ENCODE results near the gene IL37.

- no peak for TF ChIP-seq RCOR1 (IDR thresholded peaks at IDR 0.05; ENCODE audit: low read depth, low read length)
- TF ChIP-seq, protein P1, sequence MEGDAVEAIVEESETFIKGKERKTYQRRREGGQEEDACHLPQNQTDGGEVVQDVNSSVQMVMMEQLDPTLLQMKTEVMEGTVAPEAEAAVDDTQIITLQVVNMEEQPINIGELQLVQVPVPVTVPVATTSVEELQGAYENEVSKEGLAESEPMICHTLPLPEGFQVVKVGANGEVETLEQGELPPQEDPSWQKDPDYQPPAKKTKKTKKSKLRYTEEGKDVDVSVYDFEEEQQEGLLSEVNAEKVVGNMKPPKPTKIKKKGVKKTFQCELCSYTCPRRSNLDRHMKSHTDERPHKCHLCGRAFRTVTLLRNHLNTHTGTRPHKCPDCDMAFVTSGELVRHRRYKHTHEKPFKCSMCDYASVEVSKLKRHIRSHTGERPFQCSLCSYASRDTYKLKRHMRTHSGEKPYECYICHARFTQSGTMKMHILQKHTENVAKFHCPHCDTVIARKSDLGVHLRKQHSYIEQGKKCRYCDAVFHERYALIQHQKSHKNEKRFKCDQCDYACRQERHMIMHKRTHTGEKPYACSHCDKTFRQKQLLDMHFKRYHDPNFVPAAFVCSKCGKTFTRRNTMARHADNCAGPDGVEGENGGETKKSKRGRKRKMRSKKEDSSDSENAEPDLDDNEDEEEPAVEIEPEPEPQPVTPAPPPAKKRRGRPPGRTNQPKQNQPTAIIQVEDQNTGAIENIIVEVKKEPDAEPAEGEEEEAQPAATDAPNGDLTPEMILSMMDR (IDR thresholded peaks at IDR 0.05), result no peak
- TF ChIP-seq, protein P2, sequence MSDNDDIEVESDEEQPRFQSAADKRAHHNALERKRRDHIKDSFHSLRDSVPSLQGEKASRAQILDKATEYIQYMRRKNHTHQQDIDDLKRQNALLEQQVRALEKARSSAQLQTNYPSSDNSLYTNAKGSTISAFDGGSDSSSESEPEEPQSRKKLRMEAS (IDR thresholded peaks at IDR 0.05), result no peak
- TF ChIP-seq, protein P3, sequence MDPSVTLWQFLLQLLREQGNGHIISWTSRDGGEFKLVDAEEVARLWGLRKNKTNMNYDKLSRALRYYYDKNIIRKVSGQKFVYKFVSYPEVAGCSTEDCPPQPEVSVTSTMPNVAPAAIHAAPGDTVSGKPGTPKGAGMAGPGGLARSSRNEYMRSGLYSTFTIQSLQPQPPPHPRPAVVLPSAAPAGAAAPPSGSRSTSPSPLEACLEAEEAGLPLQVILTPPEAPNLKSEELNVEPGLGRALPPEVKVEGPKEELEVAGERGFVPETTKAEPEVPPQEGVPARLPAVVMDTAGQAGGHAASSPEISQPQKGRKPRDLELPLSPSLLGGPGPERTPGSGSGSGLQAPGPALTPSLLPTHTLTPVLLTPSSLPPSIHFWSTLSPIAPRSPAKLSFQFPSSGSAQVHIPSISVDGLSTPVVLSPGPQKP (IDR thresholded peaks at IDR 0.05; ENCODE audit: low read depth, low read length), result no peak
- TF ChIP-seq POLR2AphosphoS2 (conservative IDR thresholded peaks at IDR 0.05; ENCODE audit: low read length), result no peak
These were observed 30.1 kb downstream of the IL37 start for GRCh38 chr2:112940859-112941625.
